ENCODE measurements around the gene PRR7. TPM values are rescaled to one million over a fixed set of nuclear protein-coding genes. Genes with fewer than 3 reads are reported as not detected.

Gene PRR7
- total and polyA plus RNA-seq, 2 of the 13 experiments (the other 11 are each of a cell fraction or from before 2014, with no cell fraction given): 4.8 to 5.0 TPM

DNA sequence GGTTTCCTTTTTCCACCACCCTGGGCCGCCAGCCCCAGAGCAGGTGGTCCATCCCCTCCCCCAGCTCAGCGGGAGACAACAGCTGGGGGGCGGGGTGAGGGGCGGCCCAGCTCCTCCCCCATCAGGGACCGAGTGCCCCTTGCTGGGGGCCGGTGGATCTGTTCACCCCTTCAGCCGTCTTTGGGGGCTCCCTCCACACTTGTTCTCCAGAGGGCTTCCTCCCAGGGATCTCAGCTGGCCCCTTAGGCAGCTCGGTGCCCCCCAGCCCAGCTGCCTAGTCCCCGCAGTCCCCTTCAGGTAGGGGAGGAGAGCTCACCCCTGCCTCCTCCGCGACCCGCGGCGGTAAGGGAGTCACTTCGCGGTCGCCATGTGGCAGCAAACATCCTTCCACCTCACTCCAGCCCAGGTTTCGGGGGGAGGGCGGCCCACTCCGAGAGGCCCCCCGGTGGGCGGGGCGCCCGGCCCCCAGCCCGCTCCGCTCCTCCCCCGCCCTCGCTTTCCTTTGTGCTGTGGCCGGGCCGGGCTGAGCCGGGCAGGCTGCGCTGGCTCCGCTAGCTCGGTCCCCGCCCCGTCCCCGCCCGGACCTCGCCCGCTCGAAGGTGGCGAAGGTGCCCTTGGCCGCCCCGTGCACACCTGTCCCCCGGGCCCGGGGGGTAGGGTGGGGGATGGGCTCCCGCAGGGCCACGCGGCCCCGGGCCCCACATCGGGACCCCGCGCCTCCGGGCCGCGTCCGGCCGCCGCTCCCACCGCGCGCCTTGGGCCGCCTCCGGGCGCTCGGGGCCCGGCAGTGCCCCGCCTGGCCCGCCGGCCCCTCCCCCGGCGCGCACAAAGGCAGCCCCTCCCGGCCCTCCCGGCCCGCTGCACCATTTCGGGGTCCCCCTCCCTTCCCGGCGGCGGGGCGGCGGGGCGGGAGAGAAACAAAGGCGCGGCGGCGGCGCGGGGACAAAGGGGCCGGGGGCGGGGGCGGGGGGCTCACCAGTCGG lies 26.1 kb downstream of the PRR7 start:
- WGBS (ENCODE audit: low lambda C conversion rate): 3% methylated on average over 6 of the region's 93 CpGs
- Histone ChIP-seq H3K4me3 (replicated peaks in 1 of 3; ENCODE audit: insufficient read depth in 1 of 3, low read depth in 2 of 3, low read length in 3 of 3) (peak overlapping the region; percentile 65 to 77 (median 73)), H2AFZ (ENCODE audit: low read length) (no peak overlapping the region), H3K27me3 (ENCODE audit: control insufficient read depth in 1 of 2, insufficient read depth in 2 of 2, low read length in 2 of 2) (no peaks in the 10 kb centered on the region), H3K4me2 (ENCODE audit: low read depth, low read length) (peak overlapping the region; percentile 92), H3K79me2 (ENCODE audit: insufficient read depth, low read length) (peaks cover 3% of the 10 kb centered on the region), H3K9ac (ENCODE audit: insufficient read depth, low read depth, low read length) (peak overlapping the region; percentile 67), H3K36me3 (replicated peaks in 1 of 2; ENCODE audit: control insufficient read depth in 1 of 2, insufficient read depth in 2 of 2, low read length in 2 of 2) (no peaks in the 10 kb centered on the region), H4K20me1 (ENCODE audit: insufficient read depth, low read length) (peaks cover 9% of the 10 kb centered on the region; the same call in 1 of the 2 replicates), H3K9me3 (ENCODE audit: low read length) (no peaks in the 10 kb centered on the region), H3K4me1 (ENCODE audit: insufficient read depth, low read length) (peaks cover 56% of the 10 kb centered on the region), H3K27ac (ENCODE audit: extremely low read length, insufficient read depth, low read length) (no peak overlapping the region)
- DNase-seq (ENCODE audit: low spot score) (peak; percentile 25), ATAC-seq (peak; percentile 26), FAIRE-seq (no peak)
- BruUV-seq (replicated peaks): TSS peak; percentile 42
- intact Hi-C loops (cut with micrococcal nuclease; ENCODE audit: unreplicated experiment) (no loop called here), in situ Hi-C loops (cut with HindIII; ENCODE audit: extremely low pct_ligation_motif_present, low pct_unique_long_range_greater_than_20kb) (loop anchor here (25.0 kb wide), 1 partner anchor 360 kb away; no protein-coding TSS in a partner anchor)
- POLR2A ChIA-PET: interaction anchor here (1.0 to 2.8 kb wide), 6 partner anchors 15 to 94 kb away, joined by 3 to 17 read pairs (median 7); no protein-coding TSS in a partner anchor
- CTCF ChIA-PET (ENCODE audit: low intra/inter-chr PET ratio, low total read pairs): no interaction called here
- no peak for TF ChIP-seq EHMT2 (IDR thresholded peaks at IDR 0.05; ENCODE audit: borderline replicate concordance, low read depth, low read length)
- no peak for TF ChIP-seq ZNF329 (CRISPR knock-in tag; IDR thresholded peaks at IDR 0.05; ENCODE audit: low read depth)
- TF ChIP-seq SAFB2 (CRISPR knock-in tag; IDR thresholded peaks at IDR 0.05; ENCODE audit: borderline replicate concordance, low read depth): 0 out of 2 replicates have a peak, but pooled peaks have one; percentile 18
- peak; percentile 16; the same call in 1 of the 2 replicates for TF ChIP-seq TAF1 (CRISPR knock-in tag; IDR thresholded peaks at IDR 0.05)
- TF ChIP-seq, protein P1, sequence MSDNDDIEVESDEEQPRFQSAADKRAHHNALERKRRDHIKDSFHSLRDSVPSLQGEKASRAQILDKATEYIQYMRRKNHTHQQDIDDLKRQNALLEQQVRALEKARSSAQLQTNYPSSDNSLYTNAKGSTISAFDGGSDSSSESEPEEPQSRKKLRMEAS (IDR thresholded peaks at IDR 0.05): peak; percentile 67
- TF ChIP-seq, protein P2, sequence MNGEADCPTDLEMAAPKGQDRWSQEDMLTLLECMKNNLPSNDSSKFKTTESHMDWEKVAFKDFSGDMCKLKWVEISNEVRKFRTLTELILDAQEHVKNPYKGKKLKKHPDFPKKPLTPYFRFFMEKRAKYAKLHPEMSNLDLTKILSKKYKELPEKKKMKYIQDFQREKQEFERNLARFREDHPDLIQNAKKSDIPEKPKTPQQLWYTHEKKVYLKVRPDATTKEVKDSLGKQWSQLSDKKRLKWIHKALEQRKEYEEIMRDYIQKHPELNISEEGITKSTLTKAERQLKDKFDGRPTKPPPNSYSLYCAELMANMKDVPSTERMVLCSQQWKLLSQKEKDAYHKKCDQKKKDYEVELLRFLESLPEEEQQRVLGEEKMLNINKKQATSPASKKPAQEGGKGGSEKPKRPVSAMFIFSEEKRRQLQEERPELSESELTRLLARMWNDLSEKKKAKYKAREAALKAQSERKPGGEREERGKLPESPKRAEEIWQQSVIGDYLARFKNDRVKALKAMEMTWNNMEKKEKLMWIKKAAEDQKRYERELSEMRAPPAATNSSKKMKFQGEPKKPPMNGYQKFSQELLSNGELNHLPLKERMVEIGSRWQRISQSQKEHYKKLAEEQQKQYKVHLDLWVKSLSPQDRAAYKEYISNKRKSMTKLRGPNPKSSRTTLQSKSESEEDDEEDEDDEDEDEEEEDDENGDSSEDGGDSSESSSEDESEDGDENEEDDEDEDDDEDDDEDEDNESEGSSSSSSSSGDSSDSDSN (CRISPR knock-in tag; IDR thresholded peaks at IDR 0.05): peak; percentile 36; the same call in 1 of the 2 replicates
- TF ChIP-seq, protein P3, sequence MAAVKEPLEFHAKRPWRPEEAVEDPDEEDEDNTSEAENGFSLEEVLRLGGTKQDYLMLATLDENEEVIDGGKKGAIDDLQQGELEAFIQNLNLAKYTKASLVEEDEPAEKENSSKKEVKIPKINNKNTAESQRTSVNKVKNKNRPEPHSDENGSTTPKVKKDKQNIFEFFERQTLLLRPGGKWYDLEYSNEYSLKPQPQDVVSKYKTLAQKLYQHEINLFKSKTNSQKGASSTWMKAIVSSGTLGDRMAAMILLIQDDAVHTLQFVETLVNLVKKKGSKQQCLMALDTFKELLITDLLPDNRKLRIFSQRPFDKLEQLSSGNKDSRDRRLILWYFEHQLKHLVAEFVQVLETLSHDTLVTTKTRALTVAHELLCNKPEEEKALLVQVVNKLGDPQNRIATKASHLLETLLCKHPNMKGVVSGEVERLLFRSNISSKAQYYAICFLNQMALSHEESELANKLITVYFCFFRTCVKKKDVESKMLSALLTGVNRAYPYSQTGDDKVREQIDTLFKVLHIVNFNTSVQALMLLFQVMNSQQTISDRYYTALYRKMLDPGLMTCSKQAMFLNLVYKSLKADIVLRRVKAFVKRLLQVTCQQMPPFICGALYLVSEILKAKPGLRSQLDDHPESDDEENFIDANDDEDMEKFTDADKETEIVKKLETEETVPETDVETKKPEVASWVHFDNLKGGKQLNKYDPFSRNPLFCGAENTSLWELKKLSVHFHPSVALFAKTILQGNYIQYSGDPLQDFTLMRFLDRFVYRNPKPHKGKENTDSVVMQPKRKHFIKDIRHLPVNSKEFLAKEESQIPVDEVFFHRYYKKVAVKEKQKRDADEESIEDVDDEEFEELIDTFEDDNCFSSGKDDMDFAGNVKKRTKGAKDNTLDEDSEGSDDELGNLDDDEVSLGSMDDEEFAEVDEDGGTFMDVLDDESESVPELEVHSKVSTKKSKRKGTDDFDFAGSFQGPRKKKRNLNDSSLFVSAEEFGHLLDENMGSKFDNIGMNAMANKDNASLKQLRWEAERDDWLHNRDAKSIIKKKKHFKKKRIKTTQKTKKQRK (IDR thresholded peaks at IDR 0.05; ENCODE audit: low read length): no peak
- TF ChIP-seq, protein P4, sequence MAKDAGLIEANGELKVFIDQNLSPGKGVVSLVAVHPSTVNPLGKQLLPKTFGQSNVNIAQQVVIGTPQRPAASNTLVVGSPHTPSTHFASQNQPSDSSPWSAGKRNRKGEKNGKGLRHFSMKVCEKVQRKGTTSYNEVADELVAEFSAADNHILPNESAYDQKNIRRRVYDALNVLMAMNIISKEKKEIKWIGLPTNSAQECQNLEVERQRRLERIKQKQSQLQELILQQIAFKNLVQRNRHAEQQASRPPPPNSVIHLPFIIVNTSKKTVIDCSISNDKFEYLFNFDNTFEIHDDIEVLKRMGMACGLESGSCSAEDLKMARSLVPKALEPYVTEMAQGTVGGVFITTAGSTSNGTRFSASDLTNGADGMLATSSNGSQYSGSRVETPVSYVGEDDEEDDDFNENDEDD (CRISPR knock-in tag; IDR thresholded peaks at IDR 0.05; ENCODE audit: borderline replicate concordance): peak; percentile 23; the same call in 1 of the 2 replicates
- TF ChIP-seq HOXA9 (CRISPR knock-in tag; IDR thresholded peaks at IDR 0.05; ENCODE audit: borderline replicate concordance): 0 out of 2 replicates have a peak, but pooled peaks have one; percentile 15
- no peak for TF ChIP-seq SP1 (IDR thresholded peaks at IDR 0.05)
- TF ChIP-seq SP1 (CRISPR knock-in tag; IDR thresholded peaks at IDR 0.05): 0 out of 2 replicates have a peak, but pooled peaks have one; percentile 17
- 0 out of 2 replicates have a peak, but pooled peaks have one; percentile 35 for TF ChIP-seq ZSCAN25 (CRISPR knock-in tag; IDR thresholded peaks at IDR 0.05)
- TF ChIP-seq FOXK1 (CRISPR knock-in tag; IDR thresholded peaks at IDR 0.05; ENCODE audit: borderline replicate concordance, low read depth): no peak
- peak; percentile 26; the same call in 1 of the 2 replicates for TF ChIP-seq POLR2G (IDR thresholded peaks at IDR 0.05; ENCODE audit: low read depth, low read length)
- TF ChIP-seq ZFY (CRISPR knock-in tag; IDR thresholded peaks at IDR 0.05): peak; percentile 44; the same call in 1 of the 2 replicates

All from HepG2 (cell line).